ENCODE results near the gene HOXA5.

The HOXA5 gene

DNA sequence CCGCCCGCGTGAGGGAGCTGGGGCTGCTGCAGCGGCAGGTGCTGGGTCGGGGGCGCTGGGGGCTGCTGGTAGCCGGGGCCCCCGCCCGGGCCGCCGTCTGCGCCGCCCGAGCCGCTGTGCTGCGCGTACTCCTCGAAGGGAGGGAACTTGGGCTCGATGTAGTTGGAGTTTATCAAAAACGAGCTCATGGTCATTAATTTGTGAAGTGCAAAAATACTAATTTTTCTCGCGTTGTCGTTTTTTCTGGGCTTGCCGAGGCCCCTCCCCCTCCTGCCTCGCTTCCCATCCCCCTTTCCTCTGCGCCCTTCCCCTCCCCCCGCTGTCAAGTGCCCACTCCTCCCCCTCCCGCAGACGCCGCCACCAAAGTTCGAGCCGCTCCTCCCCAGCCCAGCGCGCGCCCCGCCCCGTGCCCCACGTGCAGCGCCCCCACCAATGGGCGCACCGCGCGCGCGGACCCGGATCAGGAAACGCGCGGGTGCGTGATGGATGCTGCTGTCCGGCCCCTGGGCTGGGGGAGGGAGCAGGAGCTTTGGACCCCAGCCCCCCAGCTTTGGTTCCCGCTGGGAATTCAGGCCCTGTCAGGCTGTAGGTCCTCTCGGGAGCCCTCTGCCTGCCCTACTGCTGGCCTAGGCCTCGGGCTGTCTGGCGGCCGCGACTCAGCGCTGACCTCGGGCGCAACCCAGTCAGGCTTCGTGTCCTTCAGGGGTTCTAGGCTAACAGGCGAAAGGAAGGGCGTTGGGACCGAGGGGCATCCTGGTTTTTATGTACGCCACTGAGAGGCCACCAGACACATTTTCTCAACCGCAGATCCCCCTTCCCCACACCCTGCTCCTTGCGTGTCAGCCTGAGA is 12.7 kb downstream of the HOXA5 start, which contains the start of gene HOXA4:
HOXA4 (minus strand) TSS at position 218 of the 850 bp plus-strand sequence; CDS start at position 194, 24 bp downstream.
- Histone ChIP-seq H2AFZ (ENCODE audit: low read depth, low read length) (peak within 1 kb of the TSS; percentile 42), H3K27me3 (ENCODE audit: insufficient read depth, low read length) (peaks cover 95% of the 10 kb centered on the region), H3K4me3 (ENCODE audit: low read length) (peak within 1 kb of the TSS; percentile 51), H3K9me3 (ENCODE audit: low read length) (peaks cover 4% of the 10 kb centered on the region), H3K36me3 (ENCODE audit: insufficient read depth, low read length) (no peaks in the 10 kb centered on the region), H3K4me1 (ENCODE audit: insufficient read depth, low read length) (no peaks in the 10 kb centered on the region)

DNA sequence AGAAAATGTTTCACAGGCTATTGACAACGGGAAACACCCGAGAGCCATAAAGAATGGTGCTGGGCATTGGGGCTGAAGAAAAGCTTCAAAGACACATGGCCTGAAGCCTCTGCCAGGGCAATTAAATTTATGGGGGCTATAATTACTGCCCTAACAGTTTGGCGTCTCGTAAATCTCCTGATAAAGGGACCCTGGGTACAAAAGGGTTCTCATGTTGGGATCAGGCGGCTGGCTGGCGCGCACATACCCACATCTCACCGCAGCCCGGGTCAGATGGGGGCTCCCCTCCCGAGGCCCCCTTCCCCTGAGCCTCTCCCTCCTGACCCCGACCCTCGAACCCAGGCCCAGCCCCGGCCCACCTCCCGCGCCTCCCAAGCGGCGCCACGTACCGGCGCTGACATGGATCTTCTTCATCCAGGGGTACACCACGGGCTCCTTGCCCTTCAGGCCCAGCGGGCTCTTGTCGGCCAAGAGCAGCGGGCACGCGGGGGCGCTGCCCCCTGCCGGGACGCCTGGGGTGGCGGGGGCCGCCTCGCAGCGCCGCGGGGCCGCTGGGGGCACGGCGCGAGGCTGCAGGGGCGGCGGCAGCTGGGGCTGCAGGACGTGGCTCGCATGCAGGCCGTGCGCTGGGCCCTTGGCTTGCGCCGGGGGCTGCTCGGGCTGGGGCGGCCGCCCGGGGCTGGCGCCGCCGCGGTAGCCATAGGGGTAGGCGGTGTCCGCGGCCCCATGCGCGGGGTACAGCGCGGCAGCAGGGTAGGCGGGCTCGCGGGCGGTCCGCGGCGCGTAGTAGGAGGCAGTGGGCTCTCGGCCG is 13.5 kb downstream of the HOXA5 start:
- Histone ChIP-seq H3K9me3 (ENCODE audit: low read length) (peaks cover 4% of the 10 kb centered on the region), H3K4me3 (ENCODE audit: low read length) (no peak overlapping the region), H3K36me3 (ENCODE audit: insufficient read depth, low read length) (no peaks in the 10 kb centered on the region), H2AFZ (ENCODE audit: low read depth, low read length) (peak overlapping the region; percentile 42), H3K27me3 (ENCODE audit: insufficient read depth, low read length) (peaks cover 95% of the 10 kb centered on the region), H3K4me1 (ENCODE audit: insufficient read depth, low read length) (no peaks in the 10 kb centered on the region)

DNA sequence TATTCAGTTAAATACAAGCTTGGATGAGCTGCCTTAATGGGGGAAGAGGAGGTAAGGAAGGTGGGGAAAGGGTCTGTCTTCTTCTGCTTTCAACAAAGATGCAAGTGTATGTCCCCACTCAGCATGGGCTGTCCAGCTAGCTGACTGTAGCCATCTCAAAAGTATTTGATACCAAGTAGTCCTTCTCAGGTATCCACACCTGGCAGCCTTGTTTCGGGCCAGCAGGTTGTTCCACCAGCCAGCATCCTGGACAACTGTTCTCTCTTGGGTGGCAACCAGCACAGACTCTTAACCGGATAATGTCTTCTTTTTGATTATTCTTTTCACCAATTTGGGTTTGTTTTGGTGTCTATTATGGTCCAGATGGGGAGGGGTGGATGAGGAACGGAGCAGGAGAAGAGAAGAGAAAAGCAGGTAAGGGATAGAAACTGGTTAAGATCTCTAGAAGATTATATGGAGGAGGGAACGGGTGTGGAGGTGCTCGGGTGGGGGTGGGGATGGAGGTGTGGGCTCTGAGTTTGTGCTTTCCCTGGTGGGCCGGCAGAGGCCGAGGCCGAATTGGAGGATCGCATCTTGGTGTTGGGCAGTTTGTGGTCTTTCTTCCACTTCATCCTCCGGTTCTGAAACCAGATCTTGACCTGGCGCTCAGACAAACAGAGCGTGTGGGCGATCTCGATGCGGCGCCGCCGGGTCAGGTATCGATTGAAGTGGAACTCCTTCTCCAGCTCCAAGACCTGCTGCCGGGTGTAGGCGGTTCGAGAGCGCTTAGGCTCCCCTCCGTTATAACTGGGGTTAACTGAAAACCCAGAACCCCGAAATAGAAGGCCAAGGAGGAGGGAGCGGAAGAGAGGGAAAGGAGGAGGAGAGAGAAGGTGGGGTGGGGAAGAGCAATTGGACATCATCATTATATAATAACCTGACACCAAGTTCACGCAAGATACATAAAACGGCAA is 14.4 kb downstream of the HOXA5 start:
- peaks cover 4% of the 10 kb centered on the region for H3K9me3 ChIP-seq (ENCODE audit: low read length)
- no peaks in the 10 kb centered on the region for H3K4me1 ChIP-seq (ENCODE audit: insufficient read depth, low read length)
- H3K36me3 ChIP-seq (ENCODE audit: insufficient read depth, low read length) = no peaks in the 10 kb centered on the region
- H3K4me3 ChIP-seq (ENCODE audit: low read length) = no peak overlapping the region
- peaks cover 95% of the 10 kb centered on the region for H3K27me3 ChIP-seq (ENCODE audit: insufficient read depth, low read length)
- no peak overlapping the region for H2AFZ ChIP-seq (ENCODE audit: low read depth, low read length)

DNA sequence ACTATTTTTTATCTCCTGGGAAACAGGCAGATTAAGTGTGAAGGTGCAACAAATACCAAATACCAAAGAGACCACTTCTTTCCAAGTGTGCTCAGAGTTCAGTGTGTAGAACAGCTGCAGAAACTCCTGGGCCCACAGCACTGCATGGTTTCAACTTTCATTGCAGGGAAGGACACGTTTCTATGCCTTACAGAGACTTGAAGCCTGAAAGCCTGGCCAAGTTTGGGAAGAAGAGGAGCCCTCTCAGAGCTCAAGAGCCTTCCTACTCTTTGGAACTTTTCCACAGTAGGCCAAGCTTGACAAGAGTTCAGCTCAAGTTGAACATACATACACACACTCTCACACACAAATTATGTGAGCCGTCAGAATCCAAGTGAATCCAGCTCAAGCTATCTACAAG is 15.4 kb downstream of the HOXA5 start:
- Histone ChIP-seq H3K9me3 (ENCODE audit: low read length) (peaks cover 4% of the 10 kb centered on the region), H3K36me3 (ENCODE audit: insufficient read depth, low read length) (no peaks in the 10 kb centered on the region), H3K4me1 (ENCODE audit: insufficient read depth, low read length) (no peaks in the 10 kb centered on the region), H2AFZ (ENCODE audit: low read depth, low read length) (no peak overlapping the region), H3K27me3 (ENCODE audit: insufficient read depth, low read length) (peaks cover 95% of the 10 kb centered on the region), H3K4me3 (ENCODE audit: low read length) (no peak overlapping the region)

DNA sequence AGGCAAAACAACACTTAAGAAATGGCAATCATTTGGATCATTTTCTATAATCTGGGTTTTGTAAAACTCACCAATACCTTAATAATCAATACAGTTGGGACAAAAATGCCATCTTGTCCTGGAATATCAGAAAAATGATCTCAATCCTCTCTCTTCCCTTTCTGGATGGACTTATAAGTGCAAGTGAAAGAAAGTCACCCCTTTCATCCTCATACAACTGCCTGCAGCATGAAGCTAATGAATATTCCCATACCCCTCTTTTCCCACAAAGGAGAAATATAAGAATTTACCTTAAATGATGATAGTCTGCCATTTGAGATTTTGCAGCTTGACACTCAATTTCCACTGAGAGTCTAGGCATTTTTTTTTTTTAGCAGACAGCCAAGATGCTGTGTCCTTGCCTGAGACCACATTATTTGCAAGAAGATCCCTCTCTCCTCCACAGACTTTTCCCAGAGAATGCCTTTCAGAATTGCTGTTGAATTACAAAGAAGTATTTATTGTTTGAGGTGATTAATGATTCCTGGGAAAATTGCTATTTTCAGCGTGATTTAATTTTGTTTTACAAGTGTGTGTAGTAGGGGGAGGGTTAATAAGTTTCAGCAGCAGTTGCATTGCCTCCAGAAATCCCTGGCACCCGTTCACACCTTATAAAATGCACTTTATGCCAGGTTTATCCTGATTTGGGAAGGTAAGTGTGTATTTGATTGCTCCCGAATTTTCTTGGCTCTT is 16.7 kb downstream of the HOXA5 start:
- Histone ChIP-seq H3K27me3 (ENCODE audit: insufficient read depth, low read length) (peaks cover 96% of the 10 kb centered on the region), H3K36me3 (ENCODE audit: insufficient read depth, low read length) (no peaks in the 10 kb centered on the region), H3K4me1 (ENCODE audit: insufficient read depth, low read length) (no peaks in the 10 kb centered on the region), H3K9me3 (ENCODE audit: low read length) (peaks cover 4% of the 10 kb centered on the region), H3K4me3 (ENCODE audit: low read length) (no peak overlapping the region), H2AFZ (ENCODE audit: low read depth, low read length) (no peak overlapping the region)

DNA sequence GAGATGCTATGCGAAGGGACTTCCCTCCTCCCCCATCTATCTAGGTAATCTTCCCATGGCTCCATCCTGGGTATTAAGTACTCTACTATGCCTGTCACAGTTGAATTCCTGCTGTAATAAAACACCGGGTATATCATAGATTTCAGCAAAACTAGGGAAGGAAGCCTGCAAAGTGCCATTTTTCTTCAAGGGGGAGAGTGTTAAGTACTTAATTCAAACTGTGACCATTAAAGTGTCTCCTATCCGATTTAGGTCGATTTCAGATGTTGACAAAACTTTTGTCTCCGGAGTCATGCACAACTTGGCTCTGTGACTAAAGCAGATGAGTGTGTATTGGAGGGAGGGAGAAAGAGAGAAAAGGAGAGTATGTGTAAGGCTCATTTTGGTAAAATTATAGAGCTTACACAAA is 17.5 kb downstream of the HOXA5 start:
- Histone ChIP-seq H3K4me3 (ENCODE audit: low read length) (no peak overlapping the region), H3K36me3 (ENCODE audit: insufficient read depth, low read length) (no peaks in the 10 kb centered on the region), H2AFZ (ENCODE audit: low read depth, low read length) (no peak overlapping the region), H3K4me1 (ENCODE audit: insufficient read depth, low read length) (no peaks in the 10 kb centered on the region), H3K27me3 (ENCODE audit: insufficient read depth, low read length) (peaks cover 96% of the 10 kb centered on the region), H3K9me3 (ENCODE audit: low read length) (peaks cover 4% of the 10 kb centered on the region)

DNA sequence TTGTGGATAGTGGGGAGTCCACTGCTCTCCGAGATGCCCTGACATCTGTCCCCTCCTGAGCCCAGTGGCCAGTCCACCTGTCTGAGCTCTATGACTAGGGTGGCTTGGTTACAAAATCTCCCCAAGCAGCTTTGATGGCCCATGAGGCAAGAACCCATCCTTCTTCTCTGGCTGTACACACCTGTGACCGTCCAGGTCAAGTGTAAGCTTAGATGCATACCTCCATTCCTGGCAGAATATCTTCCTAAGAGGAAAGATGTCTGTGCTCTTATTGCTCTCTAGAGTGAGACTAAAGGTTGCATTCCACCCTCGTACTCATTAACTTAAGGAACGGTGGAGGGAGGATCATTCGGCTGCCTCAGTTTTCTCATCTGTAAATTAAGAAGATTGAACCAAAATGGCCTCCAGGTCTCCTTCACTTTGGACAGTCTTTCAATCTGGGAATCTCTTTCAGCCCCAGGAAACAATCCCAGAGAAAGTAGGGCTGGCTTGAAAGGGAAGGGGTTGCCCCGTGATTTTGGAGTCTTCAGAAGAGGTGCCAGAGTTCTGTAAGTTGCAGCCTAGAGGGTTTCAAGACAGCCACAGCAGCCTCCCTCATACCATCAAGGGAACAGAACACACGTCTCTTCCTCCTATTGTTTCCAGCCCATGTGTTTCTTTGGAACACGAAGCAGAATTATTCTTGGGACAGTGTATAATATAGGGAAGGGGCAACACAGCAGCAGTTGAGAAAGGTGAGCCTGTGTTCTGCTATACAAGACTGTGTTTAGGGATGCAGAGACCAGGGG is 18.4 kb downstream of the HOXA5 start:
- H2AFZ ChIP-seq (ENCODE audit: low read depth, low read length) = no peak overlapping the region
- H3K27me3 ChIP-seq (ENCODE audit: insufficient read depth, low read length) = peaks cover 99% of the 10 kb centered on the region
- H3K4me3 ChIP-seq (ENCODE audit: low read length) = no peak overlapping the region
- peaks cover 4% of the 10 kb centered on the region for H3K9me3 ChIP-seq (ENCODE audit: low read length)
- no peaks in the 10 kb centered on the region for H3K4me1 ChIP-seq (ENCODE audit: insufficient read depth, low read length)
- H3K36me3 ChIP-seq (ENCODE audit: insufficient read depth, low read length) = no peaks in the 10 kb centered on the region

DNA sequence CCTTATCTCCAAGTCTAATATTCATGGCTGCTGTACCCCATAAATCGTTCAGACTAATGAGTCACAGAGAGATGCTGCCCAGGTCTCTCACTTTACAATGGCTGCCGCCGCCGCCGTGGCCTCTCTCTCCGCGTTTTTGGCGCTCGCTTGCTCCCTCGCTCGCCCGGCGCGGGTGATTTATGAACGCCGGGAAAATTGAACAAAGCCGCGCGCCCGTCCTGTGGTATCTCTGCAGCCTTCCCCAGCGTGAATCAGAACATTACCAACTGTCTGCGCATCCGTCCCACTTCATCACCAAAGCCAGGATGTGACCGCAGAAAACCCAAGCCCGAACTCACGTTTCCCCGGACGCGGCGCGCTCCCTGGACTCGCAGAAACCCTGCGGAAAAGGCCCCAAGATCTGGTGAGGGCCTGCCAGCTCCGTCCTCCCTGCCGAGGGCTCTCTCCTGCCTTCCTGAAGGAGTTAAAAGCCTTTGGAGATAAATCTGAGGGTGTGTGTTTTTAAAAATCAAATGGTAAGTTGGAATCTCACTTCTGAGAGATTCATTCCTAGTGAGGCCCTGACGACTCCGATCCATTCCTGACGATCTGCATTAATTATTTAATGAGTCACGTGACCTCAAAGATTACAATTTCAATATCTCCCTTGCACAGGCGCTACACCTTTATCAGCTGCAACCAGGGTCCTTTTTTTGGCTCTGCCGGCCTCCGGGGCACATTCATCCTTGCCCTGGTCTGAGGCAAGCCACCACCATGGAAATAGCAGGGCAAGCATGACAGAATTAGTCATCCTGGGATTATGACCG is 19.2 kb downstream of the HOXA5 start:
- H3K36me3 ChIP-seq (ENCODE audit: insufficient read depth, low read length) = no peaks in the 10 kb centered on the region
- no peak overlapping the region for H2AFZ ChIP-seq (ENCODE audit: low read depth, low read length)
- peaks cover 2% of the 10 kb centered on the region for H3K9me3 ChIP-seq (ENCODE audit: low read length)
- H3K4me3 ChIP-seq (ENCODE audit: low read length) = no peak overlapping the region
- H3K27me3 ChIP-seq (ENCODE audit: insufficient read depth, low read length) = peaks cover 98% of the 10 kb centered on the region
- H3K4me1 ChIP-seq (ENCODE audit: insufficient read depth, low read length) = no peaks in the 10 kb centered on the region

DNA sequence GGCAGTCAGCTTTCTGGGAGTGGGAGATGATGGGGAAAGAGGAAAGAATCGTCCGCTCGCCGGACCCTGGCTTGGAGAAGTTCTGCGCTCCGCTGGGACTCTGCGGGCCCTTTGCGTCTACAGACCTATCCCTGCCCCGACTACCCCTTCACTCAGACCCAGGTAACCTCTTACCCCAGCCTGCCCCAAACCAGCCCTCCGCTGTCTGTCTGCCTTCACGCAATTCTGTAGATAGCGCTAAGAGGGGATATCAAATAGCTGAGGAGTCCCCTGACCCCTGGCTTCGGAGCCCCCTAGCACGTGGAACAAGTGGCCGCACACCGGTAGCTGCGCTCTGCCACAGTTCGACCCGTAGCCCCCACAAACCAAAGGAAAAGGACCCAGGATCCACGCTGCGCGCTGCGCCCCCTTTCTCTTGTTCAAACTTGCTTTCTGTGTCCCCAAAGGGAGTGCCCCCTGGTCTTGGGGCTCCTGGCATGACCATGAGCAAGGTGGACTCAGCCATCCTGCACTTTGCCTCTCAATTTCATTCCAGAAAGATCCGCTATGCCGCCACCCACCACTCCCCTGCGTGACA is 19.9 kb downstream of the HOXA5 start:
- H3K9me3 ChIP-seq (ENCODE audit: low read length) = no peaks in the 10 kb centered on the region
- no peaks in the 10 kb centered on the region for H3K36me3 ChIP-seq (ENCODE audit: insufficient read depth, low read length)
- H3K4me3 ChIP-seq (ENCODE audit: low read length) = no peak overlapping the region
- H3K27me3 ChIP-seq (ENCODE audit: insufficient read depth, low read length) = peaks cover 97% of the 10 kb centered on the region
- H3K4me1 ChIP-seq (ENCODE audit: insufficient read depth, low read length) = no peaks in the 10 kb centered on the region
- H2AFZ ChIP-seq (ENCODE audit: low read depth, low read length) = no peak overlapping the region

DNA sequence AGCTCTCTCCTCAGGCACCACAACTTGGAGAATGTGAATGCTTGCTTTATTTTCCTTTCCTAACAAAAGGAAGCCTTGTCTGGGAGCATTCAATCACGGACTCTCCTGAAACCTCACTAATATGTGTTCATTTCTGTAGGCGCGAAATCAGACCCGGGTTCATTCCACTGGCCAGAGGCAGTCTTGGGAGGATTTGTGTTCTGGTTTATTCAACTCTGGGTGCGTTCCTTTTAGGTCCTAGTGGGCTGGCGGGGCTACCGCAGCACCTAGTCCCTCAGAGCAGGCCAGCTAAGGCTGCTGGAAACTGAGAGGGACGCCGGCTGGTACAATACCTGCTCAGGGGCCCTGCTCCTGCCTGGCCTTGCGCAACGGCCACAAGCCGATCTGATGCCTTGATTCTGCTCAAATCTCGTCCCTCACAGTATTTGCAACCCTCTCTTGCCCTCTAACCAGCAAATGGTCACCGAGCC is 20.4 kb downstream of the HOXA5 start:
- Histone ChIP-seq H2AFZ (ENCODE audit: low read depth, low read length) (no peak overlapping the region), H3K9me3 (ENCODE audit: low read length) (no peaks in the 10 kb centered on the region), H3K4me3 (ENCODE audit: low read length) (no peak overlapping the region), H3K4me1 (ENCODE audit: insufficient read depth, low read length) (no peaks in the 10 kb centered on the region), H3K36me3 (ENCODE audit: insufficient read depth, low read length) (no peaks in the 10 kb centered on the region), H3K27me3 (ENCODE audit: insufficient read depth, low read length) (peaks cover 97% of the 10 kb centered on the region)
